Gastroesophageal sphincter (tissue), 3 donors: ENCODE results near the gene EFHC2.

Experiments used
- POLR2A ChIP-seq, 2 donors: fragments of 450-650 bp; IDR thresholded peaks; one replicate each; pipeline ENCODE4 v1.6.1; 2017; ENCODE audit warnings: antibody characterized with exemption in 2 of 2, mild to moderate bottlenecking in 2 of 2, moderate library complexity in 1 of 2
- TF ChIP-seq, protein P1 (sequence below), 4 experiments: fragments of 200-600 bp in 2 of 4; fragments of 450-650 bp in 2 of 4; sonication (generic) in 1 of 4; IDR thresholded peaks; one replicate each; pipeline ENCODE4 v1.5.1; 2017 to 2019; ENCODE audit warnings: antibody characterized with exemption in 4 of 4, mild to moderate bottlenecking in 2 of 4, moderate library complexity in 2 of 4

DNA sequence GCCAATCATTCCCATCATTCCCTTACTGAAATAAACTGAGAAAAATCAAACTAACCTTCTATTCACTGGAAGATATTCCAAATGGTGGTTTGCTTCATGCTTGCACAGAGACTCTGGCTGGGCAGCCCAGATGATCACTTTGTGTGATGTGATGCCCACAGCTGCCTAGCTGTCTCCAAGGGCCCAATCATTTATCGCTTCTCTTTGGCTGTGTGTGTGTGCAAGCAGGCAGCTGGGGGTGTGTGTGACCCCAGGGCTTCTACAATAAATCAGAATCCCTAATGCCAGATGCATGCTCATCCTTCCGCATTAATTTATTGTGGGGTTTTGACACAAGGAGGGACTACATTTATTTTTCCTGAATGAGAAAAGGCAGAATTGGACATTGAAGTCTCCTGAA lies 230.1 kb downstream of the EFHC2 start:
- TF ChIP-seq, protein P1, sequence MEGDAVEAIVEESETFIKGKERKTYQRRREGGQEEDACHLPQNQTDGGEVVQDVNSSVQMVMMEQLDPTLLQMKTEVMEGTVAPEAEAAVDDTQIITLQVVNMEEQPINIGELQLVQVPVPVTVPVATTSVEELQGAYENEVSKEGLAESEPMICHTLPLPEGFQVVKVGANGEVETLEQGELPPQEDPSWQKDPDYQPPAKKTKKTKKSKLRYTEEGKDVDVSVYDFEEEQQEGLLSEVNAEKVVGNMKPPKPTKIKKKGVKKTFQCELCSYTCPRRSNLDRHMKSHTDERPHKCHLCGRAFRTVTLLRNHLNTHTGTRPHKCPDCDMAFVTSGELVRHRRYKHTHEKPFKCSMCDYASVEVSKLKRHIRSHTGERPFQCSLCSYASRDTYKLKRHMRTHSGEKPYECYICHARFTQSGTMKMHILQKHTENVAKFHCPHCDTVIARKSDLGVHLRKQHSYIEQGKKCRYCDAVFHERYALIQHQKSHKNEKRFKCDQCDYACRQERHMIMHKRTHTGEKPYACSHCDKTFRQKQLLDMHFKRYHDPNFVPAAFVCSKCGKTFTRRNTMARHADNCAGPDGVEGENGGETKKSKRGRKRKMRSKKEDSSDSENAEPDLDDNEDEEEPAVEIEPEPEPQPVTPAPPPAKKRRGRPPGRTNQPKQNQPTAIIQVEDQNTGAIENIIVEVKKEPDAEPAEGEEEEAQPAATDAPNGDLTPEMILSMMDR (IDR thresholded peaks at IDR 0.05): no peak
- no peak for TF ChIP-seq POLR2A (IDR thresholded peaks at IDR 0.05)
